Mesothelial cell of epicardium (in vitro differentiated cells): Measurements from ENCODE around the gene FKBP2. TPM values are rescaled to one million over a fixed set of nuclear protein-coding genes. Genes with fewer than 3 reads are reported as not detected.

Source experiments
- DNase-seq, 2 experiments: peaks; one replicate each; pipeline ENCODE4 v3.0.0; 2021; ENCODE audit warnings: low spot score in 2 of 2; ENCODE audit not compliant: unreplicated experiment in 2 of 2
- H3K27ac Mint-ChIP-seq: 2 replicates; pipeline ENCODE4 v1.8.0; 2021; ENCODE audit warnings: mixed read lengths
- H3K27me3 Mint-ChIP-seq: 2 replicates; pipeline ENCODE4 v1.8.0; 2021; ENCODE audit warnings: low read depth, mixed read lengths
- H3K36me3 Mint-ChIP-seq: 2 replicates; pipeline ENCODE4 v1.8.0; 2021; ENCODE audit warnings: mixed read lengths
- H3K4me1 Mint-ChIP-seq: 2 replicates; pipeline ENCODE4 v1.8.0; 2021; ENCODE audit warnings: mixed read lengths
- H3K4me3 Mint-ChIP-seq: 2 replicates; pipeline ENCODE4 v1.8.0; 2021; ENCODE audit warnings: mild to moderate bottlenecking, moderate library complexity, mixed read lengths
- H3K9me3 Mint-ChIP-seq: 2 replicates; pipeline ENCODE4 v1.8.0; 2021; ENCODE audit warnings: mixed read lengths
- total RNA-seq: library from RNA; stranded (reverse); gene quantifications from 3 replicates; pipeline ENCODE4 v1.2.1, GENCODE V29; 2021
- TF ChIP-seq, protein P1 (sequence below): fragments of 200-600 bp; sonication (generic); IDR thresholded peaks from one replicate; pipeline ENCODE4 v1.5.0; 2021; ENCODE audit warnings: antibody characterized with exemption; ENCODE audit not compliant: unreplicated experiment

Gene FKBP2
- total RNA-seq, 1 donor from 2014 or later: 36.4 TPM

GRCh38 chr11:64238076-64238475 is 2.8 kb upstream of the FKBP2 start:
- DNase-seq: no peak
- no peaks in the 10 kb centered on the region for H3K9me3 Mint-ChIP-seq
- H3K4me1 Mint-ChIP-seq: peaks cover 25% of the 10 kb centered on the region
- no peak overlapping the region for H3K4me3 Mint-ChIP-seq
- TF ChIP-seq, protein P1, sequence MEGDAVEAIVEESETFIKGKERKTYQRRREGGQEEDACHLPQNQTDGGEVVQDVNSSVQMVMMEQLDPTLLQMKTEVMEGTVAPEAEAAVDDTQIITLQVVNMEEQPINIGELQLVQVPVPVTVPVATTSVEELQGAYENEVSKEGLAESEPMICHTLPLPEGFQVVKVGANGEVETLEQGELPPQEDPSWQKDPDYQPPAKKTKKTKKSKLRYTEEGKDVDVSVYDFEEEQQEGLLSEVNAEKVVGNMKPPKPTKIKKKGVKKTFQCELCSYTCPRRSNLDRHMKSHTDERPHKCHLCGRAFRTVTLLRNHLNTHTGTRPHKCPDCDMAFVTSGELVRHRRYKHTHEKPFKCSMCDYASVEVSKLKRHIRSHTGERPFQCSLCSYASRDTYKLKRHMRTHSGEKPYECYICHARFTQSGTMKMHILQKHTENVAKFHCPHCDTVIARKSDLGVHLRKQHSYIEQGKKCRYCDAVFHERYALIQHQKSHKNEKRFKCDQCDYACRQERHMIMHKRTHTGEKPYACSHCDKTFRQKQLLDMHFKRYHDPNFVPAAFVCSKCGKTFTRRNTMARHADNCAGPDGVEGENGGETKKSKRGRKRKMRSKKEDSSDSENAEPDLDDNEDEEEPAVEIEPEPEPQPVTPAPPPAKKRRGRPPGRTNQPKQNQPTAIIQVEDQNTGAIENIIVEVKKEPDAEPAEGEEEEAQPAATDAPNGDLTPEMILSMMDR: no peak
- no peaks in the 10 kb centered on the region for H3K27me3 Mint-ChIP-seq
- peak overlapping the region; percentile 30 for H3K27ac Mint-ChIP-seq
- H3K36me3 Mint-ChIP-seq: peaks cover 3% of the 10 kb centered on the region

DNA sequence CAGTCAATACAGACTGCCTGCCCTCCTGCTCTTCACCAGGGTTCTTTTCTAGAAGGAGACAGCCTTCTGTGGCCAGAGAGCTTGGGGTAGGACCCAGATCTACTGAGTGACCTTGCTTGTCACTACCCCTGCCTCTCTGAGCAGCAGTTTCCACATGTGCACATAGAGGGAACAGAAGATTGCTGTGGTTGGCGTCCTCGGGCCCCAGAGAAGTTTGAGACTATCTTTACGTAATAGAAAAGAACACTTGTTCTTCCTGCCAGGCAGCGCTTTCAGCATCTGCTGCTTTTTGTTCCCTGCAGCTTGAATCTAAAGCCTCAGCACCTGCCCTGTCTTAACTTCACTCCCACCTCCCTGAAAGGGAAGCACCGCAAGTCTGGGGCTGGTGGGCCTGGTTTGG is 1.9 kb upstream of the FKBP2 start:
- H3K27ac Mint-ChIP-seq: peak overlapping the region; percentile 30

DNA sequence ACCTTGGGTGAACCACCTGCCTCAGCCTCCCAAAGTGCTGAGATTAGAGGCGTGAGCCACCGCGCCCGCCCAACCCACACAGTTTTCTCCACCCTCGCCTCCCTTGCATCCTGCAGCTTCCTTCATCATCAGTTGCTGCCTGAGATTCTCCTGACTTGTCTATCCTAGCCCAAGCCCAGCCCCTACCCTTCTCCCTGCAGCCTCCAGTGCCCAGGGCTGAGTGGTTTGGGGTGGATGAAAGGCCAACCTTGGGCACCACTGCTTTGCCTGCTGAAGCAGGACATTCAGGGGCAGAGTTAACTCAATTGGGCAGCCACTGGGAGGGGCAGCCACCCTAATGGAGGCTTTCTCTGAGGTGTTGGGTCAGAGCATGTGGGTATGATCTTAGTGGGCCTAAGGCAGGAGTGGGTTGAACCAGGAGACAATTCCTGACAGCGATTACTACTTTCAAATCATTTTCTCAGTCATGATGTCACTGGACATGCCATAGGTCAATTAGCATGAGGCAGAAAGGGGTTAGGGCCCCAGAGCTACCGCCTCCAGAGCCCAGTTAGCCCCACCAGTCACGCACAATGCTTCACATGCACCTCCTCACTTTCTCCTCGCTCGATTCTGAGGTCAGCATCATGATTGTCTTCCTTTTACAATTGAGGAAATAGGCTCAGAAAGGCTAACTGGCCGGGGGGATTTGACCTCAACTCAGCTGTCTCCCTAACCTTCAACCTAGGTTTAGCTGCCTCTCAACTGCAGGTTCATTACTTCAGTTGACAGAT is 1.0 kb upstream of the FKBP2 start:
- TF ChIP-seq, protein P1: no peak
- Mint-ChIP-seq H3K4me3 (peak overlapping the region; percentile 90), H3K9me3 (no peaks in the 10 kb centered on the region), H3K27me3 (no peaks in the 10 kb centered on the region), H3K4me1 (peaks cover 28% of the 10 kb centered on the region), H3K36me3 (peaks cover 3% of the 10 kb centered on the region), H3K27ac (peak overlapping the region; percentile 100)
- no peak for DNase-seq

More for the DNA sequence above, 1.9 kb upstream of the FKBP2 start:
- peaks cover 3% of the 10 kb centered on the region for H3K36me3 Mint-ChIP-seq
- H3K27me3 Mint-ChIP-seq: no peaks in the 10 kb centered on the region
- TF ChIP-seq, protein P1: no peak
- H3K4me1 Mint-ChIP-seq: peaks cover 28% of the 10 kb centered on the region
- no peaks in the 10 kb centered on the region for H3K9me3 Mint-ChIP-seq
- no peak overlapping the region for H3K4me3 Mint-ChIP-seq
- no peak for DNase-seq

DNA sequence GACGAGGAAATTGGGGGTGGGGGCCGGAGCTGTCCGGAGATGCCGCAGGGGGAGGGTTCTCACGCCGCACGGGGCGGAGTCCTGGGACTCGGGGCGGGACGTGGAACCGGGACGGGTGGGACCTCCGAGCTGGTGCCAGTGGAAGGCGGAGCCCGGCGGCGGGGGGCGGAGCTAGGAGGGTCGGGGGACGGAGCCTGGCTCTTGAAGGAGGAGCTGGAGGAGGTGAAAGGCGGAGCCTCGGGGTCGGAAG is 271 bp downstream of the FKBP2 start:
- H3K36me3 Mint-ChIP-seq: peaks cover 3% of the 10 kb centered on the region
- DNase-seq: peak in 1 of 2 experiments; percentile 100
- H3K27ac Mint-ChIP-seq: peak overlapping the region; percentile 100
- H3K4me1 Mint-ChIP-seq: peaks cover 26% of the 10 kb centered on the region
- H3K9me3 Mint-ChIP-seq: no peaks in the 10 kb centered on the region
- TF ChIP-seq, protein P1: no peak
- peak overlapping the region; percentile 90 for H3K4me3 Mint-ChIP-seq
- no peaks in the 10 kb centered on the region for H3K27me3 Mint-ChIP-seq

GRCh38 chr11:64241491-64242374 is 838 bp downstream of the FKBP2 start:
- Mint-ChIP-seq H3K27me3 (no peaks in the 10 kb centered on the region), H3K27ac (peak overlapping the region; percentile 100), H3K36me3 (peaks cover 3% of the 10 kb centered on the region), H3K4me1 (peaks cover 26% of the 10 kb centered on the region), H3K9me3 (no peaks in the 10 kb centered on the region), H3K4me3 (peak overlapping the region; percentile 90)
- TF ChIP-seq, protein P1: no peak
- peak; percentile 48 to 100 for DNase-seq
